SK-N-SH (cell line): ENCODE measurements around the gene FOXP1. TPM values are rescaled to one million over a fixed set of nuclear protein-coding genes. Genes with fewer than 3 reads are reported as not detected.

Source experiments
- CTCF ChIA-PET: fragments of 300-600, 350-600 bp; formaldehyde crosslinking; extraction: SDS; loops from one replicate; lab custom pipeline; 2021; lab: Yijun Ruan, JAX
- POLR2A ChIA-PET: fragments of 350-600 bp; sonication (Branson Sonifier 250); formaldehyde crosslinking; extraction: SDS; loops from one replicate; lab custom pipeline; 2020; ENCODE audit warnings: antibody characterized with exemption, inconsistent platforms; lab: Yijun Ruan, JAX
- DNase-seq: peaks from one replicate; pipeline ENCODE4 v3.0.0; 2012
- H2AFZ ChIP-seq: fragments of 200-600 bp; sonication (generic); 2 replicates; pipeline ENCODE4 v1.8.1; 2016; ENCODE audit warnings: antibody characterized with exemption, mild to moderate bottlenecking, low read depth
- H3F3A ChIP-seq: fragments of 200-600 bp; sonication (generic); replicated peaks from 2 replicates; pipeline ENCODE3; 2016; ENCODE audit warnings: antibody characterized with exemption, mild to moderate bottlenecking; ENCODE audit not compliant: insufficient read depth
- H3K27ac ChIP-seq, 2 experiments: fragments of 200-500 bp in 1 of 2; fragments of 200-600 bp in 1 of 2; sonication (Bioruptor generic) in 1 of 2; sonication (generic), shearing (Covaris generic) in 1 of 2; 2 replicates each; pipeline versions ENCODE4 v1.5.1 to v1.6.1; 2014 to 2016; ENCODE audit warnings: low read depth in 2 of 2, inconsistent platforms in 1 of 2, low read length in 1 of 2, mild to moderate bottlenecking in 1 of 2, mixed read lengths in 1 of 2
- H3K27me3 ChIP-seq: fragments of 200-600 bp; sonication (generic), shearing (Covaris generic); 2 replicates; pipeline ENCODE4 v1.6.1; 2016; ENCODE audit warnings: mixed run types; ENCODE audit not compliant: insufficient read depth
- H3K36me3 ChIP-seq, 2 experiments: fragments of 200-500 bp in 1 of 2; fragments of 200-600 bp in 1 of 2; sonication (Bioruptor generic) in 1 of 2; sonication (generic) in 1 of 2; replicated peaks in 1 of 2; 2 replicates each; pipeline versions ENCODE3 to v1.5.1; 2014 to 2016; ENCODE audit warnings: low read length in 1 of 2, mild to moderate bottlenecking in 1 of 2; ENCODE audit not compliant: insufficient read depth in 2 of 2, control insufficient read depth in 1 of 2
- H3K4me1 ChIP-seq, 2 experiments: fragments of 200-500 bp in 1 of 2; fragments of 200-600 bp in 1 of 2; sonication (Bioruptor generic) in 1 of 2; sonication (generic), shearing (Covaris generic) in 1 of 2; 2 replicates each; pipeline versions ENCODE4 v1.5.1 to v1.6.1; 2014 to 2016; ENCODE audit warnings: low read depth in 1 of 2, low read length in 1 of 2, mixed run types in 1 of 2; ENCODE audit not compliant: insufficient read depth in 2 of 2, control insufficient read depth in 1 of 2
- H3K4me2 ChIP-seq: fragments of 200-600 bp; sonication (generic), shearing (Covaris generic); 2 replicates; pipeline ENCODE4 v1.6.1; 2017; ENCODE audit warnings: mixed run types
- H3K4me3 ChIP-seq, 2 experiments: fragments of 200-500 bp in 1 of 2; fragments of 200-600 bp in 1 of 2; sonication (Bioruptor generic) in 1 of 2; sonication (generic), shearing (Covaris generic) in 1 of 2; 2 replicates each; pipeline versions ENCODE4 v1.5.1 to v1.8.1; 2014 to 2016; ENCODE audit warnings: low read depth in 2 of 2, inconsistent platforms in 1 of 2, low read length in 1 of 2, mild to moderate bottlenecking in 1 of 2, mixed read lengths in 1 of 2, moderate library complexity in 1 of 2
- H3K79me2 ChIP-seq: fragments of 200-600 bp; sonication (generic); 2 replicates; pipeline ENCODE4 v1.8.1; 2017; ENCODE audit warnings: mild to moderate bottlenecking; ENCODE audit not compliant: insufficient read depth
- H3K9ac ChIP-seq: fragments of 200-600 bp; sonication (generic); 2 replicates; pipeline ENCODE4 v1.6.1; 2017; ENCODE audit warnings: mixed run types
- H3K9me2 ChIP-seq: fragments of 200-600 bp; sonication (generic); 2 replicates; pipeline ENCODE4 v1.6.1; 2017; ENCODE audit warnings: mixed run types
- H3K9me3 ChIP-seq: fragments of 200-600 bp; sonication (generic); 2 replicates; pipeline ENCODE4 v1.6.1; 2017; ENCODE audit warnings: mixed run types, mild to moderate bottlenecking, moderate library complexity
- H4K20me1 ChIP-seq: fragments of 200-600 bp; sonication (generic); 2 replicates; pipeline ENCODE4 v1.6.1; 2017; ENCODE audit warnings: mild to moderate bottlenecking, mixed run types; ENCODE audit not compliant: insufficient read depth
- ELF1 ChIP-seq: IDR thresholded peaks from 2 replicates; pipeline ENCODE4 v1.4.0; 2012
- EZH2phosphoT487 ChIP-seq: fragments of 200-600 bp; sonication (generic); IDR thresholded peaks from 2 replicates; pipeline ENCODE4 v1.6.1; 2017; ENCODE audit warnings: low read depth, mixed run types, mild to moderate bottlenecking, antibody characterized with exemption, moderate library complexity, borderline replicate concordance
- FOXJ3 ChIP-seq: sonication (generic); formaldehyde crosslinking; IDR thresholded peaks from 2 replicates; pipeline ENCODE4 v1.5.1; 2020; ENCODE audit warnings: mild to moderate bottlenecking, missing genetic modification reagents
- GABPA ChIP-seq: IDR thresholded peaks from 2 replicates; pipeline ENCODE4 v1.4.0; 2012; ENCODE audit warnings: low read depth, mild to moderate bottlenecking
- GATA2 ChIP-seq: sonication (generic); formaldehyde crosslinking; IDR thresholded peaks from 2 replicates; pipeline ENCODE4 v1.5.0; 2020; ENCODE audit warnings: mild to moderate bottlenecking, missing genetic modification reagents
- MAX ChIP-seq: IDR thresholded peaks from 2 replicates; pipeline ENCODE4 v1.4.0; 2012; ENCODE audit warnings: low read depth
- NRF1 ChIP-seq: IDR thresholded peaks from 2 replicates; pipeline ENCODE4 v1.6.1; 2012; ENCODE audit warnings: low read depth, mild to moderate bottlenecking, low read length
- PBX3 ChIP-seq: IDR thresholded peaks from 2 replicates; pipeline ENCODE4; 2012
- REST ChIP-seq: IDR thresholded peaks from 2 replicates; pipeline ENCODE4 v1.6.1; 2012; ENCODE audit warnings: mild to moderate bottlenecking, low read depth, low read length, moderate library complexity
- SMC3 ChIP-seq: IDR thresholded peaks from 2 replicates; pipeline ENCODE4 v1.6.1; 2012; ENCODE audit warnings: low read depth, low read length, improper control_type of control experiment
- TAF1 ChIP-seq: IDR thresholded peaks from 2 replicates; pipeline ENCODE4 v1.6.1; 2012; ENCODE audit warnings: low read depth, mild to moderate bottlenecking, low read length, moderate library complexity, borderline replicate concordance
- WGBS: methylation state at CpG from one replicate; pipeline ENCODE4 v1.1.6; 2017; ENCODE audit warnings: low lambda C conversion rate; 5-methylcytosine and 5-hydroxymethylcytosine counted together
- polyA plus RNA-seq, 3 experiments: library from polyadenylated mRNA; depleted of rRNA; stranded (reverse); fragments of >200 nt; gene quantifications; 2 replicates each; pipeline ENCODE4 v1.2.3, GENCODE V29; 2012
- TF ChIP-seq, protein P1 (sequence below): IDR thresholded peaks from 2 replicates; pipeline ENCODE4 v1.4.0; 2012; ENCODE audit warnings: low read depth, borderline replicate concordance

The FOXP1 gene
- polyA plus RNA-seq, 1 of the 3 experiments (the other 2 are of a cell fraction), result 8.8 TPM

DNA sequence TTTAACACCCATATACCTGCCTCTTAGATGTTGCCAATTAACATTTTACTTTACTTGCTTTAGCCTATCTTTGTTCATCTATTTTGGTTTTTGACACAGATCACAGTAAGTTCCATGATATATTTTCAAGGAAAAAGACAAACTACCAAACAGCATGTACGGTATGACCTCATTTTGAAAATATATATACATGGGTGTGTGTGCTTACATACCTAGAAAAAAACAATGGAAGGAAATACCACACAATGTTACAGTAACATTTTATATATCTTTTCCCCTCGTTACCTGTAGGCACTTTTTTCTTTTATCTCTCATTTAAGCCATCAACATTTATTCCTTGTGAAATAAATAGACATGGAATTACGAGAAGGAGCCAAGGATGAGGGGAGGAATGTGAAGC, 170.0 kb downstream of the FOXP1 start:
- TF ChIP-seq EZH2phosphoT487 (no peak), MAX (no peak), PBX3 (no peak), FOXJ3 (CRISPR knock-in tag) (no peak), ELF1 (no peak), GATA2 (CRISPR knock-in tag) (no peak), REST (no peak), NRF1 (no peak), SMC3 (no peak)
- TF ChIP-seq, protein P1, sequence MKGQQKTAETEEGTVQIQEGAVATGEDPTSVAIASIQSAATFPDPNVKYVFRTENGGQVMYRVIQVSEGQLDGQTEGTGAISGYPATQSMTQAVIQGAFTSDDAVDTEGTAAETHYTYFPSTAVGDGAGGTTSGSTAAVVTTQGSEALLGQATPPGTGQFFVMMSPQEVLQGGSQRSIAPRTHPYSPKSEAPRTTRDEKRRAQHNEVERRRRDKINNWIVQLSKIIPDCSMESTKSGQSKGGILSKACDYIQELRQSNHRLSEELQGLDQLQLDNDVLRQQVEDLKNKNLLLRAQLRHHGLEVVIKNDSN, result no peak
- ChIA-PET POLR2A (no interaction called here), CTCF (no interaction called here)
- H3F3A ChIP-seq, result no peaks in the 10 kb centered on the region
- WGBS, result 92% methylated on average over 3 of the region's 3 CpGs
- H3K27ac ChIP-seq, result no peak overlapping the region
- H3K4me1 ChIP-seq, result peaks cover 0 to 6% of the 10 kb centered on the region in 2 experiments; a peak in 1 of 4 replicates
- H3K9ac ChIP-seq, result no peak overlapping the region
- no peak for DNase-seq
- no peaks in the 10 kb centered on the region for H3K9me3 ChIP-seq
- H4K20me1 ChIP-seq, result no peaks in the 10 kb centered on the region
- no peaks in the 10 kb centered on the region for H3K27me3 ChIP-seq
- no peak overlapping the region for H3K4me2 ChIP-seq
- no peak overlapping the region for H2AFZ ChIP-seq
- H3K9me2 ChIP-seq, result no peaks in the 10 kb centered on the region
- no peak overlapping the region for H3K4me3 ChIP-seq
- no peaks in the 10 kb centered on the region for H3K36me3 ChIP-seq
- peaks cover 97% of the 10 kb centered on the region for H3K79me2 ChIP-seq

- Histone ChIP-seq H4K20me1 (no peaks in the 10 kb centered on the region), H3K4me2 (no peak overlapping the region), H2AFZ (no peak overlapping the region), H3K9me2 (no peaks in the 10 kb centered on the region), H3F3A (no peaks in the 10 kb centered on the region), H3K79me2 (peaks cover 90% of the 10 kb centered on the region), H3K27ac (no peak overlapping the region), H3K27me3 (no peaks in the 10 kb centered on the region), H3K4me3 (no peak overlapping the region), H3K36me3 (no peaks in the 10 kb centered on the region), H3K4me1 (peaks cover 0 to 21% of the 10 kb centered on the region in 2 experiments; a peak in 2 of 4 replicates), H3K9me3 (no peaks in the 10 kb centered on the region), H3K9ac (no peak overlapping the region)
- 87% methylated on average over 1 of the region's 1 CpG for WGBS
- DNase-seq, result no peak
- POLR2A ChIA-PET, result no interaction called here
- CTCF ChIA-PET, result no interaction called here
- TF ChIP-seq SMC3, result no peak
- TF ChIP-seq NRF1, result no peak
- TF ChIP-seq, protein P1, result no peak
- TF ChIP-seq GABPA, result no peak
- TF ChIP-seq PBX3, result no peak
- TF ChIP-seq REST, result no peak
- no peak for TF ChIP-seq ELF1
- TF ChIP-seq TAF1, result no peak
Measured at GRCh38 chr3:71409352-71409751, 174.2 kb downstream of the FOXP1 start.
